ENCODE results near the gene AMDHD2.
"Not testable (repeated sequence)": the region's sequence is repeated elsewhere in the genome, so short reads cannot be mapped to it uniquely, and the experiment has no call there.

DNA sequence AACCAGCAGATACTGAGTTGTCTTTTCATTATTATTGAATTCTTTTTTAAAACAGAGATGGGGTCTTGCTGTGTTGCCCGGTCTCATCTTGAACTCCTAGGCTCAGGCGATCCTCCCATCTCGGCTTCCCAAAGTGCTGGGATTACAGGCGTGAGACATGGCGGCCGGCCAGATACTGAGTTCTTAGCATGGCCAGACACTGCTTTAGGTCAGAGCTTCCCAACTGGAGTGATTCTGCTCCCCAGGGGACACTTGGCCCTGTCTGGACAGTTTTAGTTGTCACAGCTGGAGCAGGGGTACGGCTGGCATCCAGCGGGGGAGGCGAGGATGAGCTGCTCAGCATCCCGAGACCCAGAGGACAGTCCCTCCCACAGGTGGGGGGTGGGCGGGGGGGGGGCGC is 58.7 kb downstream of the AMDHD2 start:
- not testable (repeated sequence) for TF ChIP-seq EZH2 (IDR thresholded peaks at IDR 0.05; ENCODE audit: low read depth, low read length, severe bottlenecking); CEBPB (IDR thresholded peaks at IDR 0.05; ENCODE audit: low read depth, low read length); POU5F1 (IDR thresholded peaks at IDR 0.05; ENCODE audit: low read depth, low read length)

Data from H1 (cell line).